ENCODE data around the gene CNNM1. TPM values are rescaled to one million over a fixed set of nuclear protein-coding genes. Genes with fewer than 3 reads are reported as not detected.

CNNM1 gene
- total and polyA plus RNA-seq, 8 donors: 0.53 to 1.6 (median 1.3) TPM

GRCh38 chr10:99375426-99375825, 46.3 kb downstream of the CNNM1 start:
- TF ChIP-seq, protein P1, sequence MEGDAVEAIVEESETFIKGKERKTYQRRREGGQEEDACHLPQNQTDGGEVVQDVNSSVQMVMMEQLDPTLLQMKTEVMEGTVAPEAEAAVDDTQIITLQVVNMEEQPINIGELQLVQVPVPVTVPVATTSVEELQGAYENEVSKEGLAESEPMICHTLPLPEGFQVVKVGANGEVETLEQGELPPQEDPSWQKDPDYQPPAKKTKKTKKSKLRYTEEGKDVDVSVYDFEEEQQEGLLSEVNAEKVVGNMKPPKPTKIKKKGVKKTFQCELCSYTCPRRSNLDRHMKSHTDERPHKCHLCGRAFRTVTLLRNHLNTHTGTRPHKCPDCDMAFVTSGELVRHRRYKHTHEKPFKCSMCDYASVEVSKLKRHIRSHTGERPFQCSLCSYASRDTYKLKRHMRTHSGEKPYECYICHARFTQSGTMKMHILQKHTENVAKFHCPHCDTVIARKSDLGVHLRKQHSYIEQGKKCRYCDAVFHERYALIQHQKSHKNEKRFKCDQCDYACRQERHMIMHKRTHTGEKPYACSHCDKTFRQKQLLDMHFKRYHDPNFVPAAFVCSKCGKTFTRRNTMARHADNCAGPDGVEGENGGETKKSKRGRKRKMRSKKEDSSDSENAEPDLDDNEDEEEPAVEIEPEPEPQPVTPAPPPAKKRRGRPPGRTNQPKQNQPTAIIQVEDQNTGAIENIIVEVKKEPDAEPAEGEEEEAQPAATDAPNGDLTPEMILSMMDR (IDR thresholded peaks at IDR 0.05): no peak
- ATAC-seq (no peak), DNase-seq (no peak), FAIRE-seq (no peak)
- Histone ChIP-seq H3K27me3 (no peaks in the 10 kb centered on the region), H3K4me3 (no peak overlapping the region), H3K9me3 (no peaks in the 10 kb centered on the region), H3K4me1 (no peaks in the 10 kb centered on the region), H3K27ac (no peak overlapping the region), H3K36me3 (no peaks in the 10 kb centered on the region)
- intact Hi-C loops (cut with DNase I): no loop called here

DNA sequence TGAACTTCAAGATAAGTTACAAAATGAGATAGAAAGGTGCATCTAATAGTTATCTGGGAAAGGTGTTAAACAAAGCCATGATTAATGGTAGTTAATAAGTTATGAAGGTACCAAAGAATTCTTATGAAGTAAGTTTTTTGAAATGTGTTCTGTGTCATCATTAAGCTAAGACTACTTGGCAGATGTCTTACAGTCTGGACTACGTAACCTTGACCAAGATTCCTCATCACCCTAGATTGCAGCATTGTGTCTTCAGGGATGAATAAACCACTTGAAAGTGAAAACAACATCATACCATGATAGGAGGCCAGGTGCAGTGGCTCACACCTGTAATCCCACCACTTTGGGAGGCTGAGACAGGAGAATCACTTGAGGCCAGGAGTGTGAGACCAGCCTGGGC, 53.0 kb downstream of the CNNM1 start:
- WGBS, 2 donors: 82 to 96% methylated on average over 1 of the region's 1 CpG
- DNase-seq (no peak), FAIRE-seq (no peak), ATAC-seq (no peak)
- Histone ChIP-seq H3K9me3 (no peaks in the 10 kb centered on the region), H3K36me3 (no peaks in the 10 kb centered on the region), H3K4me1 (no peaks in the 10 kb centered on the region), H3K27me3 (no peaks in the 10 kb centered on the region), H3K4me3 (no peak overlapping the region), H3K27ac (no peak overlapping the region)
- intact Hi-C loops (cut with DNase I): no loop called here
- TF ChIP-seq, protein P1 (IDR thresholded peaks at IDR 0.05): no peak

GRCh38 chr10:99387071-99387470, 57.9 kb downstream of the CNNM1 start:
- DNase-seq (no peak), FAIRE-seq (no peak), ATAC-seq (no peak)
- WGBS, 2 donors: 66 to 74% methylated on average over 4 of the region's 4 CpGs
- Histone ChIP-seq H3K4me3 (no peak overlapping the region), H3K36me3 (no peaks in the 10 kb centered on the region), H3K27me3 (no peaks in the 10 kb centered on the region), H3K9me3 (no peaks in the 10 kb centered on the region), H3K4me1 (no peaks in the 10 kb centered on the region), H3K27ac (no peak overlapping the region)
- intact Hi-C loops (cut with DNase I): no loop called here
- TF ChIP-seq, protein P1 (IDR thresholded peaks at IDR 0.05): no peak

- Histone ChIP-seq H3K9me3 (no peaks in the 10 kb centered on the region), H3K4me1 (no peaks in the 10 kb centered on the region), H3K4me3 (no peak overlapping the region), H3K27ac (no peak overlapping the region), H3K36me3 (no peaks in the 10 kb centered on the region), H3K27me3 (no peaks in the 10 kb centered on the region)
- no peak for FAIRE-seq
- 72 to 89% methylated on average over 11 of the region's 11 CpGs for WGBS, 2 donors
- ATAC-seq: no peak
- DNase-seq: no peak
- intact Hi-C loops (cut with DNase I): no loop called here
- TF ChIP-seq, protein P1 (IDR thresholded peaks at IDR 0.05): no peak
Measured at GRCh38 chr10:99387541-99387940, 58.4 kb downstream of the CNNM1 start.

GRCh38 chr10:99389729-99390480, 60.7 kb downstream of the CNNM1 start:
- H3K27me3 ChIP-seq: no peaks in the 10 kb centered on the region
- H3K4me3 ChIP-seq: no peak overlapping the region
- DNase-seq: no peak
- WGBS, 2 donors: 67 to 72% methylated on average over 9 of the region's 9 CpGs
- TF ChIP-seq, protein P1 (IDR thresholded peaks at IDR 0.05): no peak
- no peaks in the 10 kb centered on the region for H3K9me3 ChIP-seq
- no peaks in the 10 kb centered on the region for H3K4me1 ChIP-seq
- no peak for ATAC-seq
- H3K36me3 ChIP-seq: no peaks in the 10 kb centered on the region
- no peak overlapping the region for H3K27ac ChIP-seq
- intact Hi-C loops (cut with DNase I): loop anchor here in 1 of 3 donors (10.0 kb wide), 1 partner anchor 225 kb away; no protein-coding TSS in a partner anchor
- no peak for FAIRE-seq
